ENCODE measurements around the gene MIB1. TPM values are rescaled to one million over a fixed set of nuclear protein-coding genes. Genes with fewer than 3 reads are reported as not detected.

Gene MIB1
- total RNA-seq, 2 donors from 2014 or later, result 13.8 to 18.7 TPM

GRCh38 chr18:21747764-21748693, 7.4 kb downstream of the MIB1 start:
- H3K27ac ChIP-seq, result no peak overlapping the region
- WGBS, 2 donors, result 75 to 88% methylated on average over 2 of the region's 2 CpGs
- intact Hi-C loops (cut with DNase I), result no loop called here
- DNase-seq (no peak), ATAC-seq (no peak)
- no peaks in the 10 kb centered on the region for H3K36me3 ChIP-seq (replicated peaks in 1 of 2; ENCODE audit: insufficient read depth in 1 of 2, low read depth in 2 of 2)
- no peak overlapping the region for H3K4me3 ChIP-seq
- H3K9me3 ChIP-seq, result no peaks in the 10 kb centered on the region
- peaks cover 16% of the 10 kb centered on the region for H3K4me1 ChIP-seq
- no peak for TF ChIP-seq CTCF (IDR thresholded peaks at IDR 0.05)
- TF ChIP-seq POLR2A (IDR thresholded peaks at IDR 0.05), result no peak
- H3K27me3 ChIP-seq, result no peaks in the 10 kb centered on the region

GRCh38 chr18:21757833-21758232, 17.2 kb downstream of the MIB1 start:
- TF ChIP-seq POLR2A (IDR thresholded peaks at IDR 0.05) (no peak), CTCF (IDR thresholded peaks at IDR 0.05) (no peak)
- no peak for ATAC-seq
- DNase-seq, result no peak
- 75 to 96% methylated on average over 3 of the region's 3 CpGs for WGBS, 2 donors
- Histone ChIP-seq H3K27me3 (no peaks in the 10 kb centered on the region), H3K36me3 (replicated peaks in 1 of 2; ENCODE audit: insufficient read depth in 1 of 2, low read depth in 2 of 2) (no peaks in the 10 kb centered on the region), H3K27ac (no peak overlapping the region), H3K9me3 (no peaks in the 10 kb centered on the region), H3K4me1 (no peaks in the 10 kb centered on the region), H3K4me3 (no peak overlapping the region)
- intact Hi-C loops (cut with DNase I), result no loop called here

- Histone ChIP-seq H3K4me1 (peaks cover 14% of the 10 kb centered on the region), H3K9me3 (no peaks in the 10 kb centered on the region)
- 71 to 88% methylated on average over 2 of the region's 2 CpGs for WGBS, 2 donors
Measured at GRCh38 chr18:21759836-21760235, 19.2 kb downstream of the MIB1 start.

GRCh38 chr18:21760321-21760720, 19.7 kb downstream of the MIB1 start:
- Histone ChIP-seq H3K4me3 (no peak overlapping the region), H3K36me3 (replicated peaks in 1 of 2; ENCODE audit: insufficient read depth in 1 of 2, low read depth in 2 of 2) (no peaks in the 10 kb centered on the region), H3K9me3 (no peaks in the 10 kb centered on the region), H3K27ac (no peak overlapping the region), H3K27me3 (no peaks in the 10 kb centered on the region), H3K4me1 (peaks cover 14% of the 10 kb centered on the region)
- no peak for DNase-seq
- ATAC-seq, result no peak
- intact Hi-C loops (cut with DNase I), result no loop called here
- TF ChIP-seq CTCF (IDR thresholded peaks at IDR 0.05), result no peak
- no peak for TF ChIP-seq POLR2A (IDR thresholded peaks at IDR 0.05)

More at GRCh38 chr18:21759836-21760235, 19.2 kb downstream of the MIB1 start:
- intact Hi-C loops (cut with DNase I), result no loop called here
- no peak for DNase-seq
- Histone ChIP-seq H3K4me3 (no peak overlapping the region), H3K36me3 (replicated peaks in 1 of 2; ENCODE audit: insufficient read depth in 1 of 2, low read depth in 2 of 2) (no peaks in the 10 kb centered on the region), H3K27ac (no peak overlapping the region), H3K27me3 (no peaks in the 10 kb centered on the region)
- TF ChIP-seq CTCF (IDR thresholded peaks at IDR 0.05) (no peak), POLR2A (IDR thresholded peaks at IDR 0.05) (no peak)
- no peak for ATAC-seq

All from body of pancreas (tissue), 4 donors.